NCI-H187 treated with DMSO at 0.1 percent for 48 hours (cell line): ENCODE measurements around the gene MRPL39.

Source experiments
- DNase-seq: peaks from one replicate; lab custom pipeline; 2025; lab: John Stamatoyannopoulos, UW

MRPL39 gene

GRCh38 chr21:25536752-25537151 is 70.5 kb downstream of the MRPL39 start:
- DNase-seq, result no peak

GRCh38 chr21:25535849-25536248 is 71.4 kb downstream of the MRPL39 start:
- no peak for DNase-seq
